ENCODE data around the gene STRAP.
"Not testable (repeated sequence)": the region's sequence is repeated elsewhere in the genome, so short reads cannot be mapped to it uniquely, and the experiment has no call there.

Gene STRAP

DNA sequence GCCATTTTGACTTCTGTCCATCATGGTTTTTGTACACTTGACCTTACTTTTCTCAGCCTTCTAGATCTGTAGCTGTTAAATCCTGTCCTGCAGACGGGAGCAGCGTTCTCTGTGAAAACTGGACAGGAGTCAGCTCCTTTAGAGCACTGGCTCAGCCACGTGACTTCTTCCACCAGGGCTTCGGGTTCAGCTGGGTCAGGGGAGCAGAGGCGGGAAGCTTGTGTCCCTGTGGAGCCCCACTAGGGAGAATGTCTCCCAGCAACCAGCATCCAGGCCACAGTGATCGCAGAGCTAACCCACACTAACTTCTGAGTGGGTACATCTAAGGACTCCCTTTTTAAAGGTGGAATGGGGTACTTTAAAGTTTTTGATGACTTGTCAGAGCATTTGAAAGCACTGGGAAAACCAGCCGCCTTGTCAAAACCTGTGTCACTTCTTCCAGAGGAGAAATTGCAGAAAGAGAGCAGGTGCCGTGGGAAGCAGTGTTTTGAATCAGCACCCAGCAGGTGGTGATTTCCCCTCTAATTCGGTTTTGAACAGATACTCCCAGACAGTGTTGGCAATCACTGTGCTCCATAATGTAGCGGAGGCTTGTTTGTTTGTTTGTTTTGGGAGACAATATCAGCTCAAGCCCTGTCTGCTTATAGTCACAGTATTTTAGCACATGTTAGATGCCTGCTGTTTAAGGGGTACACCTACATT, 46.8 kb downstream of the STRAP start:
- peak; percentile 38 for DNase-seq

DNA sequence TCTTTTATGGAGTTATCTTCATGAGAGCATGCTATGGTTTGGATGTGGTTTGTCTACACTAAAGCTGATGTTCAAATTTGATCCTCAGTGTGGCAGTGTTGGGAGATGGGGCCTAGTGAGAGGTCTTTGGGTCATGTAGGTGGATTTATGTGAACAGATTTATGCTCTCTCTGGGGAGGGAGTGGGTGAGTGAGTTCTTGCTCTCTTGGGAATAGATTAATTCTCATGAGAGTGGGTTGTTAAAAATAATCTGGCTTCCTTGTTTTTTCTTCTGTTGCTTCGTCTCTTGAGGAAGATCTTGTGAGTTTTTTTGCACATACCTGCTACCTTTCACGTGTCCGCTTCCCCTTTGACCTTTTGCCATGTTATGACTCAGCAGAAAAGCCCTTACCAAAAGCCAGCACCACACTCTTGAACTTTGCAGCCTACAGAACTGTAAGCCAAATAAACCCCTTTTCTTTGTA, 49.4 kb downstream of the STRAP start:
- no peak for DNase-seq

DNA sequence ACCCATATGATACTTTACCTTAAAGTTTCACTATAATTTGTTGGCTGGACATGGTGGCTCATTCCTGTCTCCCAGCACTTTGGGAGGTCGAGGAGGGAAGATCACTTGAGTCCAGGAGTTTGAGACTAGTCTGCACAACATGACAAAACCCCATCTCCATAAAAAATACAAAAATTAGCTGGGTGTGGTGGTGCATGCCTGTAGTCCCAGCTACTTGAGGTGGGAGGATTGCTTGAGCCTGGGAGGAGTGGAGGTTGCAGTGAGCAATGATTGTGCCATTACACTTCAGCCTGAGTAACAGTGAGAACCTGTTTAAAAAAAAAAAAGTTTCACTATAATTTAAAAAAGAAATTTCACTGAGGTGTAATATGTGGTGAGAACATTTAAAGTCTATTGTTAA, 50.1 kb downstream of the STRAP start:
- DNase-seq, result no peak

GRCh38 chr12:15932971-15933370, 50.8 kb downstream of the STRAP start:
- DNase-seq, result no peak

DNA sequence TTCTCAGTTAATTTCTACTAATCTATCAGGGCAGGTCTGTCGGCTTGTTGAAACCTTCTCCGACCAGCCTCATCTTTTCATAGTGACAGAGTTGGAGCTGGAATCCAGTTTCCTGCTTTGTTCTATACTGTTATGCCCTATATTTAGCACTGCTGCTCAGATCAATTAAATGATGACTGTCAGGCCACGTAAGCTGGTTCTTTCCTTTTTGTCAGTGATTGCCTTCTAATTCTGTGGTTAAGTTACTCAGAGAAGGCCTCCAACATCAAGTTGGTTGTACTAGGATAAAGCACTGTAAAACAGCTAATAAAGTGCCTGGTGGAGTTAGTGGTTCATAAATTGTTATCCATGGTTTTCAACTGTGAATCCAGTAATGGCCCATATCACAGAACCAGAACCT, 51.6 kb downstream of the STRAP start:
- DNase-seq, result no peak

GRCh38 chr12:15936751-15937150, 54.6 kb downstream of the STRAP start:
- DNase-seq, result no peak

- DNase-seq, result no peak
Observed at GRCh38 chr12:15937902-15938301, 55.7 kb downstream of the STRAP start.

GRCh38 chr12:15939111-15939510, 56.9 kb downstream of the STRAP start:
- DNase-seq, result no peak

GRCh38 chr12:15942475-15942874, 60.3 kb downstream of the STRAP start:
- no peak for DNase-seq

DNA sequence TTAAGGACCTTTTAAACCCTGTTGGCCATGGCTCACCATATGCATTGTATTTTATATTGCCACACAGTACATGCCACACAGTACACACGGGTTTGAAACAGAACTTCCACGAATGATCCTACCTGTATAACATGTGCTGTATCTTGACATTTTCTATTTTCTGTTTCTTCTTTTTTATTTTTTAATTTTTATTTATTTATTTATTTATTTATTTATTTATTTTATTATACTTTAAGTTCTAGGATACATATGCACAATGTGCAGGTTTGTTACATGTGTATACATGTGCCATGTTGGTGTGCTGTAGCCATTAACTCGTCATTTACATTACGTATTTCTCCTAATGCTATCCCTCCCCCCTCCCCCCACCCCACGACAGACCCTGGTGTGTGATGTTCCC, 61.3 kb downstream of the STRAP start:
- DNase-seq, result not testable (repeated sequence)

DNA sequence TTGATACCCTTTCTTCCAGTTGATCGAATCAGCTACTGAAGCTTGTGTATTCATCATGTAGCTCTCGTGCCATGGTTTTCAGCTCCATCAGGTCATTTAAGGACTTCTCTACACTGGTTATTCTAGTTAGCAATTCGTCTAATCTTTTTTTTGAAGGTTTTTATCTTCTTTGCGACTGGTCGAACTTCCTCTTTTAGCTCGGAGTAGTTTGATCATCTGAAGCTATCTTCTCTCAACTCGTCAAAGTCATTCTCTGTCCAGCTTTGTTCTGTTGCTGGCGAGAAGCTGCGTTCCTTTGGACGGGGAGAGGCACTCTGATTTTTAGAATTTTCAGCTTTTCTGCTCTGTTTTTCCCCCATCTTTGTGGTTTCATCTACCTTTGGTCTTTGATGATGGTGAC, 66.3 kb downstream of the STRAP start:
- not testable (repeated sequence) for DNase-seq
